MCF 10A (cell line): Measurements from ENCODE around the gene TEX19. TPM values are rescaled to one million over a fixed set of nuclear protein-coding genes. Genes with fewer than 3 reads are reported as not detected.

Experiments
- BruUV-seq: library from RNA; stranded (reverse); fragments of 400-500 nt; replicated peaks from 2 replicates; lab custom pipeline; 2021; lab: Mats Ljungman, UMichigan
- CTCF ChIA-PET: fragments of 300-600 bp; sonication (Branson Sonifier 250); formaldehyde crosslinking; extraction: SDS; loops from one replicate; lab custom pipeline; 2021; ENCODE audit warnings: antibody characterized with exemption, inconsistent platforms; lab: Yijun Ruan, JAX
- POLR2A ChIA-PET: fragments of 300-600, 350-650 bp; sonication (Branson Sonifier 250); formaldehyde crosslinking; extraction: SDS; loops from one replicate; lab custom pipeline; 2020; ENCODE audit warnings: antibody characterized with exemption, inconsistent platforms; lab: Yijun Ruan, JAX
- DNase-seq: peaks from one replicate; pipeline ENCODE4 v3.0.0-alpha.2; 2018; ENCODE audit not compliant: unreplicated experiment
- H3K27ac Mint-ChIP-seq: one replicate; pipeline ENCODE4 v1.8.0; 2022; ENCODE audit warnings: mild to moderate bottlenecking, low read depth, mixed read lengths; ENCODE audit not compliant: unreplicated experiment
- H3K27me3 Mint-ChIP-seq: one replicate; pipeline ENCODE4 v1.8.0; 2022; ENCODE audit warnings: mixed read lengths; ENCODE audit not compliant: insufficient read depth, unreplicated experiment
- H3K36me3 Mint-ChIP-seq: one replicate; pipeline ENCODE4 v1.8.0; 2022; ENCODE audit warnings: mild to moderate bottlenecking, moderate library complexity, mixed read lengths; ENCODE audit not compliant: insufficient read depth, unreplicated experiment
- H3K4me1 Mint-ChIP-seq: one replicate; pipeline ENCODE4 v1.8.0; 2022; ENCODE audit warnings: mixed read lengths; ENCODE audit not compliant: insufficient read depth, unreplicated experiment
- H3K4me3 Mint-ChIP-seq: one replicate; pipeline ENCODE4 v1.8.0; 2022; ENCODE audit warnings: mild to moderate bottlenecking, moderate library complexity, mixed read lengths; ENCODE audit not compliant: unreplicated experiment
- H3K9me3 Mint-ChIP-seq: one replicate; pipeline ENCODE4 v1.8.0; 2022; ENCODE audit warnings: mixed read lengths; ENCODE audit not compliant: unreplicated experiment
- intact Hi-C: fragments of 100-400 bp; cut with micrococcal nuclease; formaldehyde crosslinking; loops from 2 replicates; pipeline ENCODE4 v1.14.1; 2022
- total RNA-seq: library from RNA; stranded (reverse); gene quantifications from 2 replicates; pipeline ENCODE4 v1.2.3, GENCODE V29; 2022
- TF ChIP-seq, protein P1 (sequence below): fragments of 200-600 bp; IDR thresholded peaks from one replicate; pipeline ENCODE4 v1.8.0; 2022; ENCODE audit warnings: antibody characterized with exemption, mild to moderate bottlenecking; ENCODE audit not compliant: unreplicated experiment

Gene TEX19
- total RNA-seq, 1 experiment from 2014 or later = not detected

DNA sequence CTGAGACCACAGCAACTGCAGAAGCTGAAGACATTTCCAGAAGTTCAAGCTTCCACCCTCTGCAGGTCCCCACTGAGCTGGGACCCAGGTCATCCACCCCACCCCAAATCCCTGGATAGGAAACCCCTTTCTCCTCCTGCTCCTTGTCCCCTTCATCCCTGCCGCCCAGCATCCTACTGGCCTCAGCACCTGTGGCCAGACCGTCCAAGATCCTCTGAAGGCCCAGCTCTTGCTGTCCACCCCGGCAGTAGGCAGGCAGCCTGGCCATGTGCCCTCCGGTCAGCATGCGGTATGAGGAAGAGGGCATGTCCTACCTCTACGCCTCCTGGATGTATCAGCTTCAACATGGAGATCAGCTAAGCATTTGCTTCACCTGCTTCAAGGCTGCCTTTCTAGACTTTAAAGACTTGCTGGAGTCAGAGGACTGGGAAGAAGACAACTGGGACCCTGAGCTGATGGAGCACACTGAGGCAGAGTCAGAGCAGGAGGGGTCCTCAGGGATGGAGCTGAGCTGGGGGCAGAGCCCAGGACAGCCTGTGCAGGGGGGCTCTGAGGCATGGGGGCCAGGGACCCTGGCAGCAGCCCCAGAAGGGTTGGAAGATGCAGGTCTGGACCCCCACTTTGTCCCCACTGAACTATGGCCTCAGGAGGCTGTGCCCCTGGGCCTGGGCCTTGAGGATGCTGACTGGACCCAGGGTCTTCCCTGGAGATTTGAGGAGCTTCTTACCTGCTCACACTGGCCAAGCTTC, 3.0 kb downstream of the TEX19 start:
- Mint-ChIP-seq H3K4me3 (no peak overlapping the region), H3K36me3 (no peaks in the 10 kb centered on the region), H3K27ac (no peak overlapping the region), H3K9me3 (no peaks in the 10 kb centered on the region), H3K27me3 (no peaks in the 10 kb centered on the region), H3K4me1 (no peaks in the 10 kb centered on the region)
- TF ChIP-seq, protein P1, sequence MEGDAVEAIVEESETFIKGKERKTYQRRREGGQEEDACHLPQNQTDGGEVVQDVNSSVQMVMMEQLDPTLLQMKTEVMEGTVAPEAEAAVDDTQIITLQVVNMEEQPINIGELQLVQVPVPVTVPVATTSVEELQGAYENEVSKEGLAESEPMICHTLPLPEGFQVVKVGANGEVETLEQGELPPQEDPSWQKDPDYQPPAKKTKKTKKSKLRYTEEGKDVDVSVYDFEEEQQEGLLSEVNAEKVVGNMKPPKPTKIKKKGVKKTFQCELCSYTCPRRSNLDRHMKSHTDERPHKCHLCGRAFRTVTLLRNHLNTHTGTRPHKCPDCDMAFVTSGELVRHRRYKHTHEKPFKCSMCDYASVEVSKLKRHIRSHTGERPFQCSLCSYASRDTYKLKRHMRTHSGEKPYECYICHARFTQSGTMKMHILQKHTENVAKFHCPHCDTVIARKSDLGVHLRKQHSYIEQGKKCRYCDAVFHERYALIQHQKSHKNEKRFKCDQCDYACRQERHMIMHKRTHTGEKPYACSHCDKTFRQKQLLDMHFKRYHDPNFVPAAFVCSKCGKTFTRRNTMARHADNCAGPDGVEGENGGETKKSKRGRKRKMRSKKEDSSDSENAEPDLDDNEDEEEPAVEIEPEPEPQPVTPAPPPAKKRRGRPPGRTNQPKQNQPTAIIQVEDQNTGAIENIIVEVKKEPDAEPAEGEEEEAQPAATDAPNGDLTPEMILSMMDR = no peak
- CTCF ChIA-PET = interaction anchor here (0.8 kb wide), 1 partner anchor 168 kb away, joined by 4 read pairs; no protein-coding TSS in a partner anchor
- no peak for DNase-seq
- no TSS peak for BruUV-seq
- POLR2A ChIA-PET = interaction anchor here (1.0 kb wide), 1 partner anchor 41 kb away, joined by 3 read pairs; no protein-coding TSS in a partner anchor
- intact Hi-C loops = no loop called here

DNA sequence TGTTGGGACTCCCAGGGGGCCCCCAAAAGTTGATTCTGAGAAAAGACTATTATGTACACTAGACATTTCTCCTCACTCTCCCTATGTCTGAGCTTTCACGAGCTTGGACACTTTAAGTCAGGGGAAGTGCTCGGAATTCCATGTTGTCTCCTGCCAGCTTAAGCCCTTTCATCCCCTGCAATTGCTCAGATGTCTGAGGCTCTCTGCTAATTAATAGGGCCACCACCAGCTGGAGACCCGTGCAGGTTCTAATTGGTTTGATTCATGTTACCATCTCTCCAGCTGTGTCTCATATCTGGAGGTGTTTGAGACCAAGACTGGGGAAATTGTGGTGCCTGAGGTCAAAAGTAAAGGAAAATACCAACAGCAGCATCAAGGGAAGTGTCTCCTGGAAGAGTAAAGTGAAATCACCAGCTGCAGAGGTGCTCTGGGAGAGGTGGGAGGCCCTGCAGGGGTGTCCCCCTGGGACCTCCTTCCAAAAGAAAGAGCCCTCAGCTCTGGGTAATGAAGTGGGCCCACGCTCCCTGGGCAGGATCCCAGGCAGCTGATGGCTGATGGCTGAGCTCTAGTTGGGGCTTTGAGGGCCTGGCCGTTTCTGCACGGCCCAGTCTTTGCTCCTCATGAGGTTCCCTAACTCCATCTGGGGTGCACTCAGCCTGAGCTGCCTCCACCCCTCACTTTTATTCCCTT, 6.7 kb downstream of the TEX19 start:
- ChIA-PET POLR2A (interaction anchor here (0.5 to 1.4 kb wide), 4 partner anchors 9 to 71 kb away, joined by 3 to 4 read pairs (median 3); no protein-coding TSS in a partner anchor), CTCF (interaction anchor here (1.2 to 1.9 kb wide), 2 partner anchors 15 to 188 kb away, joined by 3 to 6 read pairs; no protein-coding TSS in a partner anchor)
- H3K27me3 Mint-ChIP-seq = peaks cover 4% of the 10 kb centered on the region
- no TSS peak for BruUV-seq
- TF ChIP-seq, protein P1 = no peak
- intact Hi-C loops = no loop called here
- no peaks in the 10 kb centered on the region for H3K9me3 Mint-ChIP-seq
- no peak for DNase-seq
- H3K27ac Mint-ChIP-seq = no peak overlapping the region
- no peak overlapping the region for H3K4me3 Mint-ChIP-seq
- H3K4me1 Mint-ChIP-seq = no peaks in the 10 kb centered on the region
- H3K36me3 Mint-ChIP-seq = no peaks in the 10 kb centered on the region

DNA sequence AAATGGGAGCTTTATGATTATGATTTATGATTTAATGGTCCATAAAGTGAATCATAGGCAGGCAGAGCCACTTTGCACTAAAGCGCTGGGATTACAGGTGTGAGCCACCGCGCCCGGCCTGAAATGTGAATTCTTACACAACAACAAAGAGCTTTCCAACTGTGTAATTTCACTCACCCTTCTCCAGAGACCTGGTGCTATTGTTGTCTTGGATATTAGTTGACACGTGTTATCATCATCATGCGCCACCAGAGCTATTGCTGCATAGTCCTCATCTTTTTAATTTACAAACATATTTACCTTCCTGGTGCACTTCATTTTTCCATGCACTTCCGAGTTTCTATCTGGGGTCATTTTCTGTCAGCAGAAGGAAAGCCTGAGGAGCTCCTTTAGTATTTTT, 7.7 kb downstream of the TEX19 start:
- ChIA-PET POLR2A (interaction anchor here (1.0 to 1.4 kb wide), 3 partner anchors 10 to 30 kb away, joined by 3 to 4 read pairs (median 3); no protein-coding TSS in a partner anchor), CTCF (interaction anchor here (0.6 to 1.9 kb wide), 5 partner anchors 14 to 187 kb away, joined by 3 to 6 read pairs (median 5); no protein-coding TSS in a partner anchor)
- intact Hi-C loops = no loop called here
- BruUV-seq = no TSS peak
- Mint-ChIP-seq H3K9me3 (no peaks in the 10 kb centered on the region), H3K27ac (no peak overlapping the region), H3K4me1 (no peaks in the 10 kb centered on the region), H3K36me3 (no peaks in the 10 kb centered on the region), H3K4me3 (no peak overlapping the region), H3K27me3 (peaks cover 10% of the 10 kb centered on the region)
- TF ChIP-seq, protein P1 = no peak
- DNase-seq = no peak
